GM18870 (cell line): ENCODE results near the gene PRRX2.
"Not testable (repeated sequence)": the region's sequence is repeated elsewhere in the genome, so short reads cannot be mapped to it uniquely, and the experiment has no call there.

ENCODE experiments used
- ATAC-seq: cut with Tn5 transposase; IDR thresholded peaks from one replicate; pipeline ENCODE4 v1.9.1; 2021; ENCODE audit warnings: moderate library complexity; ENCODE audit not compliant: unreplicated experiment

Gene PRRX2

GRCh38 chr9:129636343-129636742 is 29.1 kb upstream of the PRRX2 start:
- ATAC-seq, result not testable (repeated sequence)

- no peak for ATAC-seq
Measured at GRCh38 chr9:129637102-129637501, 28.3 kb upstream of the PRRX2 start.

GRCh38 chr9:129637673-129638439 is 27.6 kb upstream of the PRRX2 start:
- no peak for ATAC-seq

- no peak for ATAC-seq
Measured at GRCh38 chr9:129639034-129639630, 26.3 kb upstream of the PRRX2 start.

- ATAC-seq, result no peak
Measured at GRCh38 chr9:129639756-129640085, 25.7 kb upstream of the PRRX2 start.

GRCh38 chr9:129640086-129640870 is 25.2 kb upstream of the PRRX2 start:
- ATAC-seq, result no peak

GRCh38 chr9:129640871-129641749 is 24.3 kb upstream of the PRRX2 start:
- no peak for ATAC-seq

- peak; percentile 63 for ATAC-seq
Measured at GRCh38 chr9:129641750-129642585, 23.5 kb upstream of the PRRX2 start, which contains the start of gene ASB6. TSS of gene ASB6 (minus strand) at chr9:129642151. CDS start at chr9:129641999, 152 bp downstream.

GRCh38 chr9:129643706-129644105 is 21.7 kb upstream of the PRRX2 start:
- no peak for ATAC-seq

GRCh38 chr9:129644365-129644764 is 21.1 kb upstream of the PRRX2 start:
- ATAC-seq, result no peak

- ATAC-seq, result no peak
Measured at GRCh38 chr9:129644902-129645301, 20.5 kb upstream of the PRRX2 start.

- ATAC-seq, result no peak
Measured at GRCh38 chr9:129646252-129646651, 19.2 kb upstream of the PRRX2 start.

- no peak for ATAC-seq
Measured at GRCh38 chr9:129646654-129647053, 18.8 kb upstream of the PRRX2 start.

GRCh38 chr9:129647635-129648034 is 17.8 kb upstream of the PRRX2 start:
- no peak for ATAC-seq

GRCh38 chr9:129648092-129648763 is 17.2 kb upstream of the PRRX2 start:
- no peak for ATAC-seq

GRCh38 chr9:129648764-129649115 is 16.7 kb upstream of the PRRX2 start:
- ATAC-seq, result no peak

GRCh38 chr9:129649726-129650679 is 15.4 kb upstream of the PRRX2 start:
- ATAC-seq, result no peak

- ATAC-seq, result no peak
Measured at GRCh38 chr9:129650680-129651235, 14.7 kb upstream of the PRRX2 start.
